Ectodermal cell (in vitro differentiated cells): Measurements from ENCODE around the gene FBXO5.

ENCODE experiments used
- H3K27ac ChIP-seq: 2 replicates; pipeline ENCODE4 v1.7.0; 2013; ENCODE audit warnings: mild to moderate bottlenecking, low read depth, low read length; ENCODE audit not compliant: insufficient read depth, poor library complexity, severe bottlenecking
- H3K27me3 ChIP-seq: 2 replicates; pipeline ENCODE4 v1.7.0; 2013; ENCODE audit warnings: mild to moderate bottlenecking, low read length; ENCODE audit not compliant: insufficient read depth, control insufficient read depth, poor library complexity, severe bottlenecking
- H3K36me3 ChIP-seq: one replicate; pipeline ENCODE4 v1.7.0; 2013; ENCODE audit warnings: low read length; ENCODE audit not compliant: control insufficient read depth, insufficient read depth
- H3K4me1 ChIP-seq: one replicate; pipeline ENCODE4 v1.7.0; 2013; ENCODE audit warnings: low read length; ENCODE audit not compliant: control insufficient read depth, insufficient read depth
- H3K4me3 ChIP-seq: 2 replicates; pipeline ENCODE4 v1.7.0; 2013; ENCODE audit warnings: low read depth, low read length, control low read depth; ENCODE audit not compliant: insufficient read depth
- H3K9me3 ChIP-seq: 2 replicates; pipeline ENCODE4 v1.7.0; 2013; ENCODE audit warnings: mild to moderate bottlenecking, low read length, moderate library complexity; ENCODE audit not compliant: control insufficient read depth
- WGBS, 2 experiments: methylation state at CpG; one replicate each; pipeline ENCODE4 v1.1.7; 2013; ENCODE audit warnings: missing lambda C conversion rate in 2 of 2; 5-methylcytosine and 5-hydroxymethylcytosine counted together

Gene FBXO5

DNA sequence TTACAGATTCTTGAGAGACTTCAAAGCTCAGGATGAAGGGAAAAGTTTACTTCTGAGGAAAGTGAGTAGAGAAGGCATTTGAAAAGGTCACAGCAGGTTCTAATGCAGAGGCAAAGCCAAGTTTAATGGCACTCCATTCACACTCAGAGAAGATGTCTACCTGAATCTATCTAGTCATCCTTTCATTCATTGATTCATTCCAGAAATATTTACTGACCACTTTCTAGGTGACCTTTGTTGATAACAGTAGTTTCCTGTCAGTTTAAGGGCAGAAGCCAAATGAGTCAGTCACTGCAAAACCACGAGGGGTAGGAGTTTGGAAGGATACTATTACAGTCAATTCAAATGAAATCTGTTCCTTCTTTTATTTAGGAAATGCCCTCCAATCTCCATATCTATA lies 30.8 kb downstream of the FBXO5 start:
- Histone ChIP-seq H3K36me3 (no peaks in the 10 kb centered on the region), H3K27me3 (no peaks in the 10 kb centered on the region), H3K27ac (no peak overlapping the region), H3K4me3 (no peak overlapping the region), H3K4me1 (no peaks in the 10 kb centered on the region), H3K9me3 (no peaks in the 10 kb centered on the region)
- 40 to 60% methylated on average over 1 of the region's 1 CpG for WGBS, 2 experiments

DNA sequence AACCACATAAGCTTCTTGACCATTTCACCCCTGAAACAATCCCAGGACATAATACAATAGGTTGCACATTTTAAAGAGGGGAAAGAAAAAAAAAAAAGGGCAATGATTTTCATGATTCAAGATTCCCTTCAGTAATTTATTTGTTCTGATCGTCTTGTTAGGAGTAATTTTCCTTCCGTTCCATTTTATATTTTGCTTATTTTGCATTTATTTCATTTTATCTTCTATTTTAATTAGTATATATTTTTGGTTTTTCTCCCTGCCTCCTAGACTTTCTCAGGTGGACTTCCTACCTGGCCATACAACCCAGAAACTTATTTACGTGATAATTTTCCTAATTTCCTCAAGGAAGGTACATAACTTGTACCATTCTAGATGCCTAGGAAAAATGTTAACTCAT lies 32.6 kb downstream of the FBXO5 start:
- Histone ChIP-seq H3K9me3 (no peaks in the 10 kb centered on the region), H3K27ac (no peak overlapping the region), H3K4me1 (no peaks in the 10 kb centered on the region), H3K27me3 (no peaks in the 10 kb centered on the region), H3K4me3 (no peak overlapping the region), H3K36me3 (no peaks in the 10 kb centered on the region)
- WGBS, 2 experiments, result 88 to 100% methylated on average over 1 of the region's 3 CpGs

DNA sequence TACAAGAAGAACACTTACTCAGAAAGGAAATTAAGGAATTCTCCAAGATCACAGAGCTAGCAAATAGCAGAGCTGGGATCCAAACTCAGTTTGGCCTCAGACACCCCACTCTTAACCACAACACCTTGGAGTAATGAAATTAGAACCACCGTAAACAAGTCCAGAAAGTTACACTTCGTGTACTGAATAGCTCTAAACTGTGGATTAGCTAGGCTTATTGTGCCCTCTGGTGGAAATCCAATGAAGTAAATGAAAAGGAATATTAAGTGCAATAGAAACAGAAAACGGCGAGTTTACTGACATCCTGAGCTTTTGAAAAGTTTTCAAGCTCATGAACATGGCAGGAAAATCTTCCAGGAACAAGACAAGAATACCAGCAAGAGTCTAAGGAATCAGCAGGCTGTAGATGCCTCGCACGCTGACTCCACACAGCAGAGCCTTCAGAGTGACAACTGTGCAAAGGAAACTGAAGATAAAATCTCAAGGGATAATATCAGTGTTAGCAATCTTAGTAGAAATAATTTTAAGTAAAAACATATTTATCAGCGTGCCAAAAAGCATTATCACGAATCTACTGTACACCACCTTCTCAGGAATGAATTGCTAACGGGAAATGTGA lies 34.6 kb downstream of the FBXO5 start:
- Histone ChIP-seq H3K27me3 (no peaks in the 10 kb centered on the region), H3K4me3 (no peak overlapping the region)
- WGBS, 2 experiments, result 67 to 70% methylated on average over 9 of the region's 9 CpGs

GRCh38 chr6:152946995-152947394 lies 35.8 kb downstream of the FBXO5 start:
- Histone ChIP-seq H3K9me3 (no peaks in the 10 kb centered on the region), H3K4me1 (no peaks in the 10 kb centered on the region), H3K27ac (no peak overlapping the region), H3K27me3 (no peaks in the 10 kb centered on the region), H3K4me3 (no peak overlapping the region), H3K36me3 (no peaks in the 10 kb centered on the region)
- 79 to 100% methylated on average over 1 to 2 of the region's 2 CpGs for WGBS, 2 experiments

More for the DNA sequence above, 34.6 kb downstream of the FBXO5 start:
- no peaks in the 10 kb centered on the region for H3K4me1 ChIP-seq
- H3K36me3 ChIP-seq, result no peaks in the 10 kb centered on the region
- H3K27ac ChIP-seq, result no peak overlapping the region
- no peaks in the 10 kb centered on the region for H3K9me3 ChIP-seq

GRCh38 chr6:152946484-152946883 lies 36.4 kb downstream of the FBXO5 start:
- H3K9me3 ChIP-seq, result no peaks in the 10 kb centered on the region
- H3K27ac ChIP-seq, result no peak overlapping the region
- no peak overlapping the region for H3K4me3 ChIP-seq
- no peaks in the 10 kb centered on the region for H3K4me1 ChIP-seq
- 95 to 100% methylated on average over 1 to 2 of the region's 3 CpGs for WGBS, 2 experiments
- no peaks in the 10 kb centered on the region for H3K27me3 ChIP-seq
- H3K36me3 ChIP-seq, result no peaks in the 10 kb centered on the region

- H3K4me3 ChIP-seq, result no peak overlapping the region
- no peak overlapping the region for H3K27ac ChIP-seq
- H3K4me1 ChIP-seq, result no peaks in the 10 kb centered on the region
- no peaks in the 10 kb centered on the region for H3K36me3 ChIP-seq
- no CpG with 5 or more reads among the region's 2 CpGs for WGBS, 2 experiments
- H3K9me3 ChIP-seq, result no peaks in the 10 kb centered on the region
- H3K27me3 ChIP-seq, result no peaks in the 10 kb centered on the region
Measured at GRCh38 chr6:152943260-152943897, 39.5 kb downstream of the FBXO5 start.

GRCh38 chr6:152942319-152942869 lies 40.4 kb downstream of the FBXO5 start:
- Histone ChIP-seq H3K4me3 (no peak overlapping the region), H3K36me3 (no peaks in the 10 kb centered on the region), H3K27me3 (no peaks in the 10 kb centered on the region), H3K4me1 (no peaks in the 10 kb centered on the region), H3K27ac (no peak overlapping the region), H3K9me3 (no peaks in the 10 kb centered on the region)
- 75 to 100% methylated on average over 1 of the region's 1 CpG for WGBS, 2 experiments

GRCh38 chr6:152941746-152942145 lies 41.1 kb downstream of the FBXO5 start:
- H3K9me3 ChIP-seq, result no peaks in the 10 kb centered on the region
- H3K4me3 ChIP-seq, result no peak overlapping the region
- H3K27ac ChIP-seq, result no peak overlapping the region
- H3K36me3 ChIP-seq, result no peaks in the 10 kb centered on the region
- H3K27me3 ChIP-seq, result no peaks in the 10 kb centered on the region
- H3K4me1 ChIP-seq, result no peaks in the 10 kb centered on the region

GRCh38 chr6:152932865-152933264 lies 50.0 kb downstream of the FBXO5 start:
- Histone ChIP-seq H3K27ac (no peak overlapping the region), H3K9me3 (no peaks in the 10 kb centered on the region), H3K4me1 (no peaks in the 10 kb centered on the region), H3K36me3 (no peaks in the 10 kb centered on the region), H3K4me3 (no peak overlapping the region), H3K27me3 (no peaks in the 10 kb centered on the region)
- 83 to 100% methylated on average over 3 of the region's 3 CpGs for WGBS, 2 experiments

DNA sequence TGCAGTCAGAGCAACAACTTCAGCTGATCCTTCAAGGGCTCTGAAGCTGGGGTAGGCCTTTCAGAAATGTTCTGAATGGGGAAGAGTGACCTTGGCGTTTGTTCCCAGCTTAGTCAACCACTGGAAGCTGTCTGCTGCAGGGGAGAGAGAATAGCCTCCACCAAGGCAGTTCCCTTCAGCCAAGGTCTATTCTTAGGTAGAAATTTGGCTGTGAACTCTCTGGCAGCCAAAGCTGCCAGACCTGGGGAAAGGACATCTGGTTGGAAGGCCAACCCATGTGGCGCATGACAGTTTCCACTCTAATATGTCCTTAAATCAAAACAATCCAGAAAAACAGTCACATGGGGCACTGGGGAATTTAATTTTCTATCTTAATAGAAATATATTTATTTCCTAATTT lies 60.1 kb downstream of the FBXO5 start:
- no peaks in the 10 kb centered on the region for H3K4me1 ChIP-seq
- H3K27ac ChIP-seq, result no peak overlapping the region
- no peak overlapping the region for H3K4me3 ChIP-seq
- H3K36me3 ChIP-seq, result no peaks in the 10 kb centered on the region
- 94 to 95% methylated on average over 2 of the region's 2 CpGs for WGBS, 2 experiments
- no peaks in the 10 kb centered on the region for H3K9me3 ChIP-seq
- no peaks in the 10 kb centered on the region for H3K27me3 ChIP-seq
